H9 (cell line): ENCODE measurements around the gene ARID1A. TPM values are rescaled to one million over a fixed set of nuclear protein-coding genes. Genes with fewer than 3 reads are reported as not detected.

Experiments used
- DNase-seq: peaks from one replicate; pipeline ENCODE4 v3.0.0-alpha.2; 2017
- H2AFZ ChIP-seq: one replicate; pipeline ENCODE4 v1.6.1; 2013; ENCODE audit warnings: mild to moderate bottlenecking, low read length, control low read depth, moderate library complexity
- H2AK5ac ChIP-seq: 2 replicates; pipeline ENCODE4 v1.6.1; 2013; ENCODE audit warnings: low read length, control low read depth, mixed read lengths; ENCODE audit not compliant: insufficient read length
- H2BK120ac ChIP-seq: one replicate; pipeline ENCODE4 v1.6.1; 2013; ENCODE audit warnings: low read depth, mild to moderate bottlenecking, low read length, control low read depth, inconsistent platforms; ENCODE audit not compliant: poor library complexity, severe bottlenecking
- H2BK12ac ChIP-seq: 2 replicates; pipeline ENCODE4 v1.6.1; 2013; ENCODE audit warnings: low read length, control low read depth, mixed read lengths, low read depth; ENCODE audit not compliant: insufficient read length
- H2BK15ac ChIP-seq: 2 replicates; pipeline ENCODE4 v1.6.1; 2013; ENCODE audit warnings: low read depth, low read length, control low read depth
- H2BK20ac ChIP-seq: one replicate; pipeline ENCODE4 v1.6.1; 2013; ENCODE audit warnings: low read depth, mild to moderate bottlenecking, low read length, control low read depth, inconsistent platforms; ENCODE audit not compliant: poor library complexity, severe bottlenecking
- H2BK5ac ChIP-seq: 2 replicates; pipeline ENCODE4 v1.6.1; 2013; ENCODE audit warnings: low read length, control low read depth, mixed read lengths; ENCODE audit not compliant: insufficient read length
- H3K14ac ChIP-seq: 2 replicates; pipeline ENCODE4 v1.6.1; 2013; ENCODE audit warnings: low read length, control low read depth; ENCODE audit not compliant: insufficient read depth
- H3K18ac ChIP-seq: 2 replicates; pipeline ENCODE4 v1.6.1; 2013; ENCODE audit warnings: low read depth, mild to moderate bottlenecking, mixed read lengths, low read length, control low read depth; ENCODE audit not compliant: insufficient read length
- H3K23ac ChIP-seq: 2 replicates; pipeline ENCODE4 v1.6.1; 2013; ENCODE audit warnings: low read length, control low read depth, mixed read lengths, low read depth; ENCODE audit not compliant: insufficient read length
- H3K23me2 ChIP-seq: 2 replicates; pipeline ENCODE4 v1.6.1; 2013; ENCODE audit warnings: low read depth, mild to moderate bottlenecking, mixed read lengths, low read length, control low read depth; ENCODE audit not compliant: insufficient read length, poor library complexity, severe bottlenecking
- H3K27ac ChIP-seq: 2 replicates; pipeline ENCODE4 v1.5.1; 2013; ENCODE audit warnings: low read length, control low read depth, mixed read lengths, low read depth; ENCODE audit not compliant: insufficient read length
- H3K27me3 ChIP-seq: 2 replicates; pipeline ENCODE4 v1.6.1; 2013; ENCODE audit warnings: low read length, control low read depth, inconsistent platforms; ENCODE audit not compliant: insufficient read depth
- H3K4ac ChIP-seq: 2 replicates; pipeline ENCODE4 v1.6.1; 2013; ENCODE audit warnings: low read depth, mild to moderate bottlenecking, control low read depth, inconsistent platforms, low read length, moderate library complexity
- H3K4me1 ChIP-seq: 2 replicates; pipeline ENCODE4 v1.6.1; 2013; ENCODE audit warnings: low read length, control low read depth, inconsistent platforms; ENCODE audit not compliant: insufficient read depth
- H3K4me2 ChIP-seq: 2 replicates; pipeline ENCODE4 v1.6.1; 2013; ENCODE audit warnings: low read length, control low read depth, mixed read lengths; ENCODE audit not compliant: insufficient read length, insufficient read depth
- H3K56ac ChIP-seq: 2 replicates; pipeline ENCODE4 v1.6.1; 2013; ENCODE audit warnings: low read depth, mild to moderate bottlenecking, mixed read lengths, low read length, control low read depth; ENCODE audit not compliant: insufficient read length
- H3K79me1 ChIP-seq: 2 replicates; pipeline ENCODE4 v1.6.1; 2013; ENCODE audit warnings: low read depth, mild to moderate bottlenecking, moderate library complexity, low read length, control low read depth, inconsistent platforms; ENCODE audit not compliant: insufficient read depth, poor library complexity, severe bottlenecking
- H3K79me2 ChIP-seq: 2 replicates; pipeline ENCODE4 v1.6.1; 2013; ENCODE audit warnings: low read length, control low read depth, inconsistent platforms; ENCODE audit not compliant: insufficient read depth
- H3K9ac ChIP-seq: 2 replicates; pipeline ENCODE4 v1.6.1; 2013; ENCODE audit warnings: low read length, control low read depth, mixed read lengths; ENCODE audit not compliant: insufficient read length; ENCODE audit errors: extremely low read depth
- H3K9me3 ChIP-seq: one replicate; pipeline ENCODE4 v1.6.1; 2013; ENCODE audit warnings: low read depth, low read length, inconsistent platforms; ENCODE audit not compliant: control insufficient read depth
- H3T11ph ChIP-seq: one replicate; pipeline ENCODE4 v1.6.1; 2013; ENCODE audit warnings: mild to moderate bottlenecking, low read length, control low read depth, inconsistent platforms
- H4K20me1 ChIP-seq: one replicate; pipeline ENCODE4 v1.6.1; 2013; ENCODE audit not compliant: control insufficient read depth, insufficient read length, insufficient read depth
- H4K5ac ChIP-seq: 2 replicates; pipeline ENCODE4 v1.6.1; 2013; ENCODE audit warnings: low read depth, mild to moderate bottlenecking, mixed read lengths, low read length, control low read depth; ENCODE audit not compliant: insufficient read length
- H4K8ac ChIP-seq: replicated peaks from 2 replicates; pipeline ENCODE4 v1.6.1; 2013; ENCODE audit warnings: low read length, control low read depth, mixed read lengths, low read depth; ENCODE audit not compliant: insufficient read length
- H4K91ac ChIP-seq: 2 replicates; pipeline ENCODE4 v1.6.1; 2013; ENCODE audit warnings: low read depth, mild to moderate bottlenecking, moderate library complexity, mixed read lengths, low read length, control low read depth; ENCODE audit not compliant: insufficient read length
- H3K27ac Mint-ChIP-seq, 3 experiments: 2 replicates in 2 of 3; 3 replicates in 1 of 3; pipeline ENCODE4 v1.8.0; 2020 to 2021; ENCODE audit warnings: mixed read lengths in 3 of 3, mild to moderate bottlenecking in 1 of 3, moderate library complexity in 1 of 3
- H3K27me3 Mint-ChIP-seq: 2 replicates; pipeline ENCODE4 v1.8.0; 2021; ENCODE audit warnings: low read depth, mild to moderate bottlenecking, moderate library complexity, mixed read lengths
- H3K36me3 Mint-ChIP-seq, 3 experiments: 2 replicates in 2 of 3; 3 replicates in 1 of 3; pipeline ENCODE4 v1.8.0; 2020 to 2021; ENCODE audit warnings: low read depth in 3 of 3, mixed read lengths in 3 of 3; ENCODE audit not compliant: insufficient read depth in 1 of 3
- H3K4me1 Mint-ChIP-seq, 2 experiments: 2 replicates each; pipeline ENCODE4 v1.8.0; 2020; ENCODE audit warnings: mixed read lengths in 2 of 2
- H3K4me3 Mint-ChIP-seq, 2 experiments: 2 replicates in 1 of 2; 3 replicates in 1 of 2; pipeline ENCODE4 v1.8.0; 2020 to 2021; ENCODE audit warnings: mild to moderate bottlenecking in 2 of 2, mixed read lengths in 2 of 2, moderate library complexity in 1 of 2
- H3K9me3 Mint-ChIP-seq, 2 experiments: 2 replicates in 1 of 2; 3 replicates in 1 of 2; pipeline ENCODE4 v1.8.0; 2020; ENCODE audit warnings: mild to moderate bottlenecking in 2 of 2, mixed read lengths in 2 of 2, moderate library complexity in 1 of 2
- CTCF ChIP-seq: fragments of 200-600 bp; sonication (generic); conservative IDR thresholded peaks from 3 replicates; pipeline ENCODE4 v1.8.0; 2021; ENCODE audit warnings: antibody characterized with exemption, mild to moderate bottlenecking
- WGBS: extraction: QIAGEN DNeasy Blood & Tissue Kit; methylation state at CpG from one replicate; pipeline ENCODE4 v1.1.7; 2013; ENCODE audit warnings: missing lambda C conversion rate, low lambda C conversion rate, mixed read lengths; ENCODE audit not compliant: insufficient read length; ENCODE audit errors: extremely low coverage; 5-methylcytosine and 5-hydroxymethylcytosine counted together
- long read RNA-seq: library from polyadenylated mRNA; unstranded; transcript quantifications from one replicate; pipeline ENCODE4 v2.0.0, GENCODE V29; 2020
- total RNA-seq: library from RNA; stranded (reverse); gene quantifications from 2 replicates; pipeline ENCODE4 v1.2.1, GENCODE V29; 2021

Gene ARID1A
- total RNA-seq: 133 and 147 TPM in 2 replicates
- long read RNA-seq, transcript ARID1A-217 (1 exons, 3,046 nt): major isoform, 31 of 134 reads
- long read RNA-seq, partial matches to known transcripts: 103 of 134 reads
- long read RNA-seq, other reads (novel, unspliced or antisense): 0 of 134 reads

- Histone ChIP-seq H3K56ac (no peak within 1 kb of the TSS), H3K27me3 (no peaks in the 10 kb centered on the region), H2AK5ac (no peak within 1 kb of the TSS), H2BK20ac (no peak within 1 kb of the TSS), H3K4me1 (peaks cover 7% of the 10 kb centered on the region), H2BK12ac (no peak within 1 kb of the TSS), H3K79me2 (peaks cover 27% of the 10 kb centered on the region), H2BK120ac (no peak within 1 kb of the TSS), H3K4ac (peak within 1 kb of the TSS; percentile 81; the same call in 1 of the 2 replicates), H2AFZ (no peak within 1 kb of the TSS), H3K23ac (no peak within 1 kb of the TSS), H4K8ac (no peak within 1 kb of the TSS), H3K23me2 (peaks cover 22% of the 10 kb centered on the region), H4K91ac (peak within 1 kb of the TSS; percentile 81), H3K9me3 (no peaks in the 10 kb centered on the region), H2BK15ac (no peak within 1 kb of the TSS), H3T11ph (no peak within 1 kb of the TSS), H3K14ac (peak within 1 kb of the TSS; percentile 98), H4K5ac (no peak within 1 kb of the TSS), H3K18ac (peak within 1 kb of the TSS; percentile 81), H2BK5ac (no peak within 1 kb of the TSS), H3K9ac (peak within 1 kb of the TSS; percentile 83), H3K4me2 (peak within 1 kb of the TSS; percentile 86), H3K79me1 (no peaks in the 10 kb centered on the region), H3K27ac (no peak within 1 kb of the TSS), H4K20me1 (no peaks in the 10 kb centered on the region)
- H3K27me3 Mint-ChIP-seq: peaks cover 2% of the 10 kb centered on the region; the same call in 1 of the 2 replicates
- H3K4me3 Mint-ChIP-seq: peak within 1 kb of the TSS; percentile 72 to 83
- peak within 1 kb of the TSS in 1 of 3 experiments; percentile 95; a peak in 2 of 7 replicates for H3K27ac Mint-ChIP-seq
- H3K4me1 Mint-ChIP-seq: peaks cover 25 to 27% of the 10 kb centered on the region in 2 experiments
- no CpG with 5 or more reads among the region's 80 CpGs for WGBS
- DNase-seq: peak; percentile 93
- H3K36me3 Mint-ChIP-seq: peaks cover 0 to 7% (median under 1%) of the 10 kb centered on the region in 3 experiments; a peak in 4 of 7 replicates
- H3K9me3 Mint-ChIP-seq: no peaks in the 10 kb centered on the region
- no peak for TF ChIP-seq CTCF
Measured at GRCh38 chr1:26695356-26696118, at the start of gene ARID1A. TSS of gene ARID1A (plus strand) at chr1:26696015. CDS start at chr1:26696404, 389 bp downstream.
